ENCODE measurements around the gene GABRR2. TPM values are rescaled to one million over a fixed set of nuclear protein-coding genes. Genes with fewer than 3 reads are reported as not detected.
"Not testable (repeated sequence)": the region's sequence is repeated elsewhere in the genome, so short reads cannot be mapped to it uniquely, and the experiment has no call there.

Gene GABRR2
- total and polyA plus RNA-seq, 10 of the 15 experiments (the other 5 are each of a cell fraction or from before 2014, with no cell fraction given): 0.16 to 0.72 (median 0.32) TPM; not detected in 2

GRCh38 chr6:89295981-89296380, 19.1 kb downstream of the GABRR2 start:
- Histone ChIP-seq H3K9ac (ENCODE audit: control insufficient read depth, insufficient read depth, low read length) (no peak overlapping the region), H3K27ac (ENCODE audit: control insufficient read depth, insufficient read depth) (no peak overlapping the region), H3K9me3 (replicated peaks; ENCODE audit: control insufficient read depth, insufficient read depth, low read length) (no peaks in the 10 kb centered on the region), H3K4me1 (ENCODE audit: control insufficient read depth, insufficient read depth, low read length) (peaks cover 27% of the 10 kb centered on the region), H3K36me3 (ENCODE audit: control insufficient read depth in 2 of 2, insufficient read depth in 2 of 2, low read length in 1 of 2) (no peaks in the 10 kb centered on the region), H2AFZ (ENCODE audit: control insufficient read depth, low read depth, low read length) (no peak overlapping the region), H4K20me1 (ENCODE audit: control insufficient read depth, insufficient read depth) (no peaks in the 10 kb centered on the region), H3K4me2 (ENCODE audit: control insufficient read depth, insufficient read depth) (no peak overlapping the region), H3K4me3 (no peak overlapping the region), H3K79me2 (ENCODE audit: control insufficient read depth, insufficient read depth, low read length) (no peaks in the 10 kb centered on the region), H3K27me3 (replicated peaks in 1 of 2; ENCODE audit: control insufficient read depth in 2 of 2, insufficient read depth in 2 of 2, low read length in 1 of 2) (no peaks in the 10 kb centered on the region)
- WGBS (ENCODE audit: insufficient coverage, insufficient replicate concordance, low lambda C conversion rate, missing lambda C conversion rate): 97% methylated on average over 2 of the region's 2 CpGs
- ChIA-PET SMC1A (ENCODE audit: uncharacterized antibody, unreplicated experiment) (no interaction called here), POLR2A (interaction anchor here (3.6 kb wide), 1 partner anchor 60 kb away, joined by 19 read pairs; no protein-coding TSS in a partner anchor), CTCF (no interaction called here), RAD21 (ENCODE audit: unreplicated experiment) (no interaction called here)
- no peak for ATAC-seq
- DNase-seq (ENCODE audit: low read depth, low spot score): no peak
- in situ Hi-C loops (cut with MboI) (no loop called here), intact Hi-C loops (cut with micrococcal nuclease; ENCODE audit: unreplicated experiment) (no loop called here)
- no peak for TF ChIP-seq ZNF274 (IDR thresholded peaks at IDR 0.05; ENCODE audit: insufficient read depth, insufficient read length)
- no peak for TF ChIP-seq FOXM1 (IDR thresholded peaks at IDR 0.05; ENCODE audit: low read depth, low read length)
- no peak for TF ChIP-seq ZNF622 (IDR thresholded peaks at IDR 0.05)
- no peak for TF ChIP-seq ZBED1 (IDR thresholded peaks at IDR 0.05; ENCODE audit: borderline replicate concordance)
- TF ChIP-seq SREBF2 (IDR thresholded peaks at IDR 0.05; ENCODE audit: low read length): no peak
- TF ChIP-seq WRNIP1 (IDR thresholded peaks at IDR 0.05; ENCODE audit: borderline replicate concordance, low read depth, low read length): no peak
- no peak for TF ChIP-seq BCL3 (IDR thresholded peaks at IDR 0.05; ENCODE audit: borderline replicate concordance, insufficient read depth, low read depth, low read length, poor library complexity, severe bottlenecking)
- TF ChIP-seq TBL1XR1 (IDR thresholded peaks at IDR 0.05; ENCODE audit: low read depth, low read length): no peak
- TF ChIP-seq RCOR1 (conservative IDR thresholded peaks at IDR 0.05; ENCODE audit: low read depth, low read length): no peak
- no peak for TF ChIP-seq CHD2 (IDR thresholded peaks at IDR 0.05; ENCODE audit: borderline replicate concordance, low read depth, low read length)
- no peak for TF ChIP-seq CREM (IDR thresholded peaks at IDR 0.05; ENCODE audit: low read depth)
- TF ChIP-seq CHD4 (IDR thresholded peaks at IDR 0.05): no peak
- no peak for TF ChIP-seq ZNF592 (IDR thresholded peaks at IDR 0.05)
- TF ChIP-seq TCF12 (IDR thresholded peaks at IDR 0.05; ENCODE audit: low read depth, low read length): no peak
- TF ChIP-seq BCL11A (IDR thresholded peaks at IDR 0.05; ENCODE audit: low read depth, low read length): no peak
- TF ChIP-seq SP1 (IDR thresholded peaks at IDR 0.05; ENCODE audit: low read depth, low read length): no peak
- no peak for FAIRE-seq
- no TSS peak for BruUV-seq (replicated peaks)

- RAD21 ChIA-PET (ENCODE audit: unreplicated experiment); SMC1A ChIA-PET (ENCODE audit: uncharacterized antibody, unreplicated experiment); H3K79me2 ChIP-seq (ENCODE audit: control insufficient read depth, insufficient read depth, low read length); FAIRE-seq; H4K20me1 ChIP-seq (ENCODE audit: control insufficient read depth, insufficient read depth); H2AFZ ChIP-seq (ENCODE audit: control insufficient read depth, low read depth, low read length); in situ Hi-C loops (cut with MboI); H3K36me3 ChIP-seq (ENCODE audit: control insufficient read depth in 2 of 2, insufficient read depth in 2 of 2, low read length in 1 of 2); H3K9ac ChIP-seq (ENCODE audit: control insufficient read depth, insufficient read depth, low read length); BruUV-seq (replicated peaks); H3K4me3 ChIP-seq; ATAC-seq; intact Hi-C loops (cut with micrococcal nuclease; ENCODE audit: unreplicated experiment); POLR2A ChIA-PET; H3K27ac ChIP-seq (ENCODE audit: control insufficient read depth, insufficient read depth); CTCF ChIA-PET; H3K4me2 ChIP-seq (ENCODE audit: control insufficient read depth, insufficient read depth); DNase-seq (ENCODE audit: low read depth, low spot score); H3K27me3 ChIP-seq (replicated peaks in 1 of 2; ENCODE audit: control insufficient read depth in 2 of 2, insufficient read depth in 2 of 2, low read length in 1 of 2); H3K9me3 ChIP-seq (replicated peaks; ENCODE audit: control insufficient read depth, insufficient read depth, low read length): not testable (repeated sequence)
- peaks cover 27% of the 10 kb centered on the region for H3K4me1 ChIP-seq (ENCODE audit: control insufficient read depth, insufficient read depth, low read length)
- WGBS (ENCODE audit: insufficient coverage, insufficient replicate concordance, low lambda C conversion rate, missing lambda C conversion rate): 25% methylated on average over 1 of the region's 1 CpG
These were observed 20.0 kb downstream of the GABRR2 start for GRCh38 chr6:89295116-89295515.
